NCI-H2227 (cell line): Measurements from ENCODE around the gene GRM7.

Source experiments
- DNase-seq: peaks from one replicate; lab custom pipeline; 2025; ENCODE audit not compliant: unreplicated experiment; lab: John Stamatoyannopoulos, UW

GRM7 gene

DNA sequence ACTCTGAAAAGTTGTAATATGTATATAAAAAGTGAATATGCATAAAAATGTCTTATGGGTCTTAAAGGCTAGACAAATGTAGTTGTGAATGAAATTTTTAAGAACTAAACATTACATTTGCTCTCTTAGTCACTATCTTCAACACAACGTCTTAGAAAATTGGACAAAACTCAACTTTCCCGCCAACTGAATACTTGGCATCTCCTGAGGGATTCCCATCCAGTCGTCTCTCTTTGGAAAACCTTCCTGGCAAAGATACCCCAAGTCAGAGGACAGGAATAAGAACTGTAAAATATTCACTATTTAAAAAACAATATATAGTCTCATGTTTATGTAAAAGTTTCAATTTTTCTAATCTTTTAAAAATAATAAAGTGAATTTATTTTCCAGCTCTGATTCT lies 354.8 kb downstream of the GRM7 start:
- DNase-seq, result no peak

DNA sequence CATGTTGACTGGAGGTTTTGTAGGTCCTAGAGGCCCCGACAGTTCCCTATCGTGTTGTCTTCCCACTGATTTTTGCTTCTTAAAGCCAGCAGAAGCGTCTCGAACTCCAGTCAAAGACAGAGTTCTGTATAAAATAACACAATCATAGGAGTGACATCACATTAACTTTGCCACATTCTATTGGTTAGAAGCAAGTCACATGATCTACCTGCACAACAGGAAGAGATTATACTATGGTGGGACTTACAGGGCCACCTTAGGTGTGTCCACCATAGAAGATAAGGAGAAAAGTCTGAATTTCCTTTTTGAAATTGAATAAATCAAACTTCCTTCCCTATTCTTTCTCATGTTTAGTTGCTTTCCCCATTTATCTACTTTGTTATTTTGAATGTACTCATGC lies 365.5 kb downstream of the GRM7 start:
- no peak for DNase-seq

GRCh38 chr3:7238565-7239295 lies 377.8 kb downstream of the GRM7 start:
- no peak for DNase-seq

GRCh38 chr3:7241584-7242302 lies 380.8 kb downstream of the GRM7 start:
- DNase-seq, result no peak

DNA sequence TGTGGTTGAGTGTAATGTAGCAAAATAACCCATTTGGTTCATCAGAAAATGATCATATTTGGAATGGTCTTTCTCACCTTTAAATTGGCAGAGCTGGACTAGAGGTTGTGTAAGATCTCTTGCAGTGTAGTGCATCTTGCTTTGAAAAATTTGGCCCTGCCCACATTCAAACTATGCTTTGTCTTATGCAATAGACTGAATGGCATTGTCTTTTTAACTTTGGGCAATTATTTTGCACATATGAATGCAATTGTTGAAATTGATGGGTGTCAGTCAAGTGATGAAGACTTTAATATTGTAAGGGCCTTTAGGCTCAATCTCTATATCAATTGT lies 381.4 kb downstream of the GRM7 start:
- DNase-seq, result no peak

- DNase-seq, result no peak
These were observed 388.7 kb downstream of the GRM7 start for GRCh38 chr3:7249493-7250076.

GRCh38 chr3:7254251-7254650 lies 393.3 kb downstream of the GRM7 start:
- DNase-seq, result no peak

- no peak for DNase-seq
These were observed 400.1 kb downstream of the GRM7 start for GRCh38 chr3:7260975-7261374.

DNA sequence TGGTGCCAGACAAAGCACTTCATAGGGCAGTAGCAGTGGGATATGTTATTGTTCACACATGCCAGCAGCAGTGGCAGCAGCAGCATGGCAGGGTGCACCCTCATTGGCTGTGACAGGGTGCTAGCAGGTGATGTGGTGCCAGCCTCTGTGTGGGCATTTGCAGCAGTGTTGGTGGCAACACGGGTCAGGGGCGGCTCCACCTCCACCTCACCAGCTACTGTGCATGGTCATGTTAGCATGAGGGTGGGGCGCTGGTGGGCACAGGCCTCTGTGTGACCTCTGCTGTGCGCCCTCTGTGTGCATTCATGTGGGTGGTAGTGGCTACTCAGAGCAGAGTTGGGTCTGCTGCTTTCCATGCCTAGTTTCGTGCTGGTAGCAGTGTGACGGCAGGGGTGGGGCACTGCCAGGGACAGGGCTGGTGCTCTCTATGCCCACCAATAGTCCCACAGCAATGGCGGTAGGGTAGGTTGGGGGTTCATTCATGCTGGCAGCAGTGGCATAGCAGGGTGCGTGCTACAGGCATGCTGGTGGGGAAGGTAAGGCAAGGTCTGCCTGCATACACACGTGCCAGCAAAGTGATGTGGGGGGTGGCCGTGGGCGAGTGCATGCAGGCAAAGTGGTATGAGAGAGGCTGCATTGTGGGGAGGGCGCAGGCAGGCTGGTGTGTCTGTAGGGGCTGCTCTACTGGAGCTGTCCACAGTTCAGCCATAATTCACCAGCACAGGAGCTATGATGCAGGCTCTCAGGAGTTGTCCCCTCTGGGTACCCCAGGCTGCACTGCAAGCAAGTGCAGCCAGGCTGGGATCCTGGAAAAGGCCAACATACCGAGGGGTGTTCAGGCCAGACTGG lies 402.7 kb downstream of the GRM7 start:
- DNase-seq, result no peak

DNA sequence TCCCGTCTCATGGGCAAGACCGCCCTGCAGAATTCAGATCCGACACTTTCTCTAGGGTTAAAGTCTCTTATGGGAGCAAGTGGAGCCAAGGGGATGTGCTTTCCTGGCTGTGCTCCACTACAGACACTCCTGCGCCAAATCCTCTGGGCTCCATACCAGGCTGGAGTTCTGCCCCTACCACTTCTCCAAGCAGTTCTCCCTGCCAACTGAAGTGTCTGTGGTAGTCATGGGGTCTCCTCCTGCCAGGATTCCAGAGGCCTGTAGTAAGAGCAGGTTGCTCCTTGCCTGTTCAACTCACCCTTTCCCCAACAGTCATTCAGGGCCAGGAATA lies 403.2 kb downstream of the GRM7 start:
- no peak for DNase-seq

DNA sequence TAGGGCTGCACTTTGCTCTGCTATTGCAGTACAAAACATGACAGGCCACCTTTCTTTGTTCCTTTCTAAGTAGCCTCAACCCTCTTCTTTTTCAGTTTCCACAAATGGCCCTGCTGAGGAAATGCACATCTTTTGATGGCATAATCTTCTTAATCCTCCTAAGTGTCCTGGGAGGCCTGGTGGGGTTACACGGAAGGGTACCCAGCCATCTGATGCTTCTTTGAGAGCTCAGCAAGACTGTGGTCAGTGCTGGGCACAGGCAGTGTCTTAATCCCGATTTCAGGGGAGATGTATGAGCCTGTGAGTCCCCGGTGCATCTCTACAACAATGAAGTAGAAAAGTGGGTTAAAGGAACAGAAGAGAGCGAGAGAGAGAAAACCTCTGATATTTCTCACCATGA lies 404.8 kb downstream of the GRM7 start:
- no peak for DNase-seq

GRCh38 chr3:7266551-7266950 lies 405.6 kb downstream of the GRM7 start:
- no peak for DNase-seq

DNA sequence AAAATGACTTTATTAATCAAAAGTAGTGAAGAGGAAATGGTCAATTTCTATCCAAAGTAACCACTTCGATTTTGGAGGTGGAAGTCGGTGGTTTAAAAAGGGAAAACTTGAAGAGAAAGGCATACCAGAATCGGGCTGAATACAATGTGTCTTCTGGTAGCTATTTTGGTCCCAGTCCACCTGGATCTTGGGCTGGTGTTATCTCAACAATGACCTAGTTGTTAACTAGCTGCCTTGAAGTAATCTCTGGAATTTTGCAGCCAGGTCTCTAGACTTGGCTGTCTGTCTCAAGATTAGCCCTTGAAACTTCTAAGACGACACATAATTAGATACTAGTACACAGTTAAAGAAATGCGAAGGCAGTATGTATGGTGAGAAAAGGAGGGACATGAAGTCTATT lies 409.8 kb downstream of the GRM7 start:
- DNase-seq, result no peak

GRCh38 chr3:7271631-7272030 lies 410.7 kb downstream of the GRM7 start:
- DNase-seq, result no peak

DNA sequence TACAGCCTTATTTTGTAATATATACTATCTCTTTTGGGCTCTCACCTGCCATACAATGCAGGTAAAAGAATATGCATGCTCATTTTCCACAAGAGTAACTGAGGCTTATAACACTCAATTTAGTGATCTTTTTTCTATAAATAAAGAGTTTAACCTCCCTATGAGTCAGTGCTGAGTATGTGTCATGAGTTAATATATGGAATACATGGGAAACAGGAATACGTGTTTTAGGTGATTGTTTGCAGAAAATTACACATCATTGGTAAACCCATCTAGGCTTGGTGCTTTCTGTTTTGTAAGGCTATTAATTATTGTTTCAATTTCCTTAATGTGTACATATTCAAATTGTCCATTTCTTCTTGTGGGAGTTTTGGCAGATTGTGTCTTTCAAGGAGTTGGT lies 411.3 kb downstream of the GRM7 start:
- DNase-seq, result no peak

DNA sequence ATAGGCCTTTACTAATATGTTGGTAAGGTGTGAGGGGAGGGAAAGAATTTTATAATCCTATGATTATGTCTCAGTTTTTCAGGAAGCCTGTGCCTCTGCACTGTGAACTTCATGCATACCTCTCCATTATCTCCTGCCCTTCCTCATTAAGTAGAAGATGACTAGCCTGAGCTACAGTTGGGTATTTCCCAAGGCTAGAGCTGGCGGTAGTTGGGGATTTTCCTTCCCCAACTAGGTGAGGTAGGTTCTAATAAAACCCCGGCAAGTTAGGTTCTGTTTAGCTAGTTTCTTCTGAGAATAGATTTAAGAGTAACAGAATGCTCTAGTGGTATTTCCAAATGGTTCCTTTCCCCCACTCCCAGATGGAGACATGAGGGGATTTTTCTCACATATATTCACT lies 414.5 kb downstream of the GRM7 start:
- no peak for DNase-seq

DNA sequence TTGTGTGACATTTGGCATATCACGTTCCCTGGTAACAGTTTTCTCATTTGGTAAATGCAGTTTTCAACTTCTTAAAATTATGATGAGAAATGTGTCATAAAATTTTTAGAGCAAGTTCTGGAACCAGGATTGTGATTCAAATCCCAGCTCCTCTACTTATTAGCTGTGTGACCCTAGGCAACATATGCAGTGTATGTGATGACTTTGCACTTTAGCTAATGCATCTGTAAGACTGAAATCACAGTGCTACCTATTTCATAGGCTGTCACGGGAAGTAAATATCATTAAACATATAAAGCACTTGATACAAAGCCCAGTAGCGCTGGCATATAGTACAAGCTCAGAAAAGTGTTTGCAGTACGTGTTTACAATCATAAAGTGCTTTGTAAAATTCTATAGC lies 419.4 kb downstream of the GRM7 start:
- DNase-seq, result no peak

DNA sequence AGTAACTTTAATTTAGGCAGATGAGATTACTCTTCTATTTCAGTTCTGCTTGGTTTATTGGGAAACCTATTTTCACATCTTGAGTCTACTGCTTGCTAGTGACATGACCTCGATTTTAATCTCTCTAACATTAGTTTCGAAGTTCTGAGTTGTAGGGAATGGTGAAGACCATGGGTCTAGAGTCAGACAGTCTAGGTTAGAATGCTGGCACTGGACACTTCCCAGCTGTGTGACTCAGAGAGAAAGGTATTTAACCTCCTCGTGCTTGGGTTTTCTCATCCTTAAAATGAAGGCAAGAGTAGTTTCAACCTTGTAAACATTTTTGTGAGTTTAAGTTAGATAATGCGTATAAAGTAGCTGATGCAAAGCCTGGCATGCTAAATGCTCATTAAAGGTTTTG lies 422.1 kb downstream of the GRM7 start:
- DNase-seq, result no peak

DNA sequence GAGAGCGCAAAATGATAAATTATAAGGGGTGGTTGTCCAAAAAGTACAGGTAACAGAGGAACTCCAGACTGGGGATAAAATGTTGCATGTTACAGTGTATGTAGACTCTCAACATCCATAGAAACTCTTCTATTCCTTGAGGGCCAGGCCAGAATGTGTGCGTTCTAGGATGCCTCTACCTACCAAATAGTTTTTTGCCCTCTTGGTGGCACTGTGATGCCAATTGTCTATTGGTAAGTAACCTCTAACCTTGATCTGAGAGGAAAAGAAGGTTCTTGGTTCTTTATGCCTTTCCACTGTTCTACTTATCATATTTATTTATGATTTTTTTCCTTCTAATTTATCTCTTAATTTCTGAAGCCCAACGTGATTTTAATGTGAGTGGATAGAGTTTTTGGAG lies 424.6 kb downstream of the GRM7 start:
- no peak for DNase-seq

DNA sequence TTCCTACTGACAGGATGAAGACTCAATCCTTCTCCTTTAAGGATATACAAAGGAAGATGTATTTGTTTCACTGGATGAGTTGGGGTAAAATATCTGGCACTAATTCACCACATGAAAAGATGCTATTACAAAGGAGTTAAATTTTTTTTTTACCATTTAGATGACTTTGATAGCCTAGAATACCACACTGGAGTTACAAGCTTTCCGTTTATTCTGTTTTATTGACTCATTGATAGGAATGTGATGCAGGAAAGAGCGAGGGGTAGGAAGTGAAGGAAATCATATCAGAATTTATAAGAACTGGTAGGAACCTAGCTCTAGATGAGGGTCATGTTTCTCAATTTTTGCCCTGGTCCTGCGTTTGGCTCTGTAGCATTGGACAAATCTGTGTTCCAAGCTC lies 427.2 kb downstream of the GRM7 start:
- DNase-seq, result no peak

DNA sequence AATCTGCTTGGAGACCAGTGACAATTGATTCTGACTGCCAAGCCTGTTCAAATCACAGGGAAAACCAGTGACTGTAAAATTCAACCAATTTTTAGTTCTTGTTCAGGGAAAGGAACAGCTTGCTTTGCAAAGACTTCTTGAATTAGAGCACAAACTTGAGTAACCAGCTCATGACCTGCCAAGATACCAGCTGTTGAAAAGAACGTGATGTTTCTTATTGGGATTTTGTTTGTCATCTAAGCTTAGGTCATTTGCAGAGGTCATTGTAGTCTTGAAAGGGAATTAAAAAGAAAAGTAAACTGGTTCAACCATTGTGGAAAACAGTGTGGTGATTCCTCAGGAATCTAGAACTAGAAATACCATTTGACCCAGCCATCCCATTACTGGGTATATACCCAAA lies 428.2 kb downstream of the GRM7 start:
- no peak for DNase-seq
